BLaER1 treated with 17β-estradiol and CSF1 and Interleukin-3, amounts not matched to agents 10 nM and 100 nM (cell line): ENCODE data around the gene PELI2.
A peak's percentile ranks its signal among the peaks of the same experiment; 100 is the strongest.

Experiments used
- H3K27ac ChIP-seq, 11 experiments: shearing (Covaris generic); formaldehyde crosslinking; 2 replicates each; pipeline ENCODE4 v1.8.1; 2022
- H3K27me3 ChIP-seq, 11 experiments: shearing (Covaris generic); formaldehyde crosslinking; 2 replicates each; pipeline ENCODE4 v1.8.1; 2022
- H3K36me3 ChIP-seq, 11 experiments: shearing (Covaris generic); formaldehyde crosslinking; 2 replicates each; pipeline ENCODE4 v1.8.1; 2022
- H3K4me1 ChIP-seq, 10 experiments: shearing (Covaris generic); formaldehyde crosslinking; 2 replicates each; pipeline ENCODE4 v1.8.1; 2022
- H3K4me2 ChIP-seq, 11 experiments: shearing (Covaris generic); formaldehyde crosslinking; 2 replicates each; pipeline ENCODE4 v1.8.1; 2022
- H3K4me3 ChIP-seq, 10 experiments: shearing (Covaris generic); formaldehyde crosslinking; 2 replicates each; pipeline ENCODE4 v1.8.1; 2022
- H3K9ac ChIP-seq, 11 experiments: shearing (Covaris generic); formaldehyde crosslinking; 2 replicates each; pipeline ENCODE4 v1.8.1; 2022
- H3K9me3 ChIP-seq, 11 experiments: shearing (Covaris generic); formaldehyde crosslinking; replicated peaks in 1 of 11; 2 replicates each; pipeline ENCODE4 v1.8.1; 2022
- H4K20me1 ChIP-seq, 11 experiments: shearing (Covaris generic); formaldehyde crosslinking; 2 replicates each; pipeline ENCODE4 v1.8.1; 2022
- Cebpa-rat ChIP-seq, 11 experiments: shearing (Covaris generic); IDR thresholded peaks; 2 replicates each; pipeline ENCODE4 v1.8.1; 2022

Gene PELI2

GRCh38 chr14:56175773-56176172 is 57.6 kb downstream of the PELI2 start:
- Histone ChIP-seq H4K20me1 (peaks cover 0 to 76% (median 26%) of the 10 kb centered on the region in 11 experiments; a peak in 12 of 22 replicates), H3K27ac (no peak overlapping the region), H3K4me1 (peaks cover 35 to 66% (median 53%) of the 10 kb centered on the region in 10 experiments), H3K4me3 (no peak overlapping the region), H3K36me3 (peaks cover 7 to 76% (median 42%) of the 10 kb centered on the region in 11 experiments; a peak in 21 of 22 replicates), H3K4me2 (no peak overlapping the region; a peak in 2 of 22 replicates), H3K9me3 (peaks cover 10 to 50% (median 32%) of the 10 kb centered on the region in 11 experiments; a peak in 19 of 22 replicates), H3K9ac (no peak overlapping the region), H3K27me3 (no peaks in the 10 kb centered on the region)
- TF ChIP-seq Cebpa-rat (IDR thresholded peaks at IDR 0.05) = no peak

- no peaks in the 10 kb centered on the region for H3K27me3 ChIP-seq
- no peak overlapping the region for H3K27ac ChIP-seq
- no peak overlapping the region; a peak in 2 of 22 replicates for H3K4me2 ChIP-seq
- peaks cover 10 to 42% (median 26%) of the 10 kb centered on the region in 11 experiments; a peak in 19 of 22 replicates for H3K9me3 ChIP-seq
- H3K4me3 ChIP-seq = no peak overlapping the region
- peaks cover 29 to 70% (median 48%) of the 10 kb centered on the region in 10 experiments for H3K4me1 ChIP-seq
- TF ChIP-seq Cebpa-rat (IDR thresholded peaks at IDR 0.05) = no peak
- H4K20me1 ChIP-seq = peaks cover 0 to 69% (median 19%) of the 10 kb centered on the region in 11 experiments; a peak in 12 of 22 replicates
- H3K36me3 ChIP-seq = peaks cover 7 to 76% (median 50%) of the 10 kb centered on the region in 11 experiments; a peak in 21 of 22 replicates
- H3K9ac ChIP-seq = no peak overlapping the region
These were observed 58.3 kb downstream of the PELI2 start for GRCh38 chr14:56176530-56176929.

- Histone ChIP-seq H3K36me3 (peaks cover 7 to 76% (median 51%) of the 10 kb centered on the region in 11 experiments), H3K4me1 (peaks cover 24 to 65% (median 43%) of the 10 kb centered on the region in 10 experiments), H3K4me3 (no peak overlapping the region), H3K27me3 (no peaks in the 10 kb centered on the region), H3K9me3 (peaks cover 10 to 37% (median 24%) of the 10 kb centered on the region in 11 experiments; a peak in 19 of 22 replicates), H3K4me2 (no peak overlapping the region; a peak in 1 of 22 replicates), H3K27ac (no peak overlapping the region), H4K20me1 (peaks cover 0 to 68% (median 19%) of the 10 kb centered on the region in 11 experiments; a peak in 12 of 22 replicates), H3K9ac (no peak overlapping the region)
- TF ChIP-seq Cebpa-rat (IDR thresholded peaks at IDR 0.05) = no peak
These were observed 58.8 kb downstream of the PELI2 start for GRCh38 chr14:56177036-56177435.

- Histone ChIP-seq H3K27ac (peak overlapping the region in 1 of 11 experiments; percentile 34; a peak in 1 of 22 replicates), H3K36me3 (peaks cover 12 to 63% (median 45%) of the 10 kb centered on the region in 11 experiments; a peak in 21 of 22 replicates), H3K9ac (no peak overlapping the region), H3K27me3 (no peaks in the 10 kb centered on the region), H3K4me1 (peaks cover 7 to 42% (median 23%) of the 10 kb centered on the region in 10 experiments; a peak in 19 of 20 replicates), H3K4me3 (no peak overlapping the region), H4K20me1 (peaks cover 0 to 35% (median 8%) of the 10 kb centered on the region in 11 experiments; a peak in 12 of 22 replicates), H3K4me2 (peak overlapping the region in 7 of 11 experiments; percentile 2 to 65 (median 26); a peak in 6 of 22 replicates), H3K9me3 (peaks cover 0 to 11% (median 4%) of the 10 kb centered on the region in 11 experiments; a peak in 9 of 22 replicates)
- TF ChIP-seq Cebpa-rat (IDR thresholded peaks at IDR 0.05) = no peak
These were observed 62.7 kb downstream of the PELI2 start for GRCh38 chr14:56180754-56181542.

- Histone ChIP-seq H3K36me3 (peaks cover 12 to 62% (median 42%) of the 10 kb centered on the region in 11 experiments; a peak in 21 of 22 replicates), H3K4me1 (peaks cover 7 to 42% (median 18%) of the 10 kb centered on the region in 10 experiments; a peak in 19 of 20 replicates)
These were observed 63.5 kb downstream of the PELI2 start for GRCh38 chr14:56181681-56182085.

GRCh38 chr14:56182410-56182809 is 64.2 kb downstream of the PELI2 start:
- H4K20me1 ChIP-seq = peaks cover 0 to 33% (median 4%) of the 10 kb centered on the region in 11 experiments; a peak in 7 of 22 replicates
- H3K27me3 ChIP-seq = no peaks in the 10 kb centered on the region
- H3K9me3 ChIP-seq = peaks cover 0 to 11% (median 4%) of the 10 kb centered on the region in 11 experiments; a peak in 9 of 22 replicates
- peaks cover 12 to 68% (median 49%) of the 10 kb centered on the region in 11 experiments; a peak in 21 of 22 replicates for H3K36me3 ChIP-seq
- H3K4me1 ChIP-seq = peaks cover 7 to 39% (median 18%) of the 10 kb centered on the region in 10 experiments; a peak in 19 of 20 replicates
- no peak overlapping the region for H3K9ac ChIP-seq
- H3K4me2 ChIP-seq = no peak overlapping the region
- H3K27ac ChIP-seq = no peak overlapping the region
- TF ChIP-seq Cebpa-rat (IDR thresholded peaks at IDR 0.05) = no peak
- no peak overlapping the region for H3K4me3 ChIP-seq

More at GRCh38 chr14:56181681-56182085, 63.5 kb downstream of the PELI2 start:
- Histone ChIP-seq H4K20me1 (peaks cover 0 to 34% (median 7%) of the 10 kb centered on the region in 11 experiments; a peak in 8 of 22 replicates), H3K4me3 (no peak overlapping the region), H3K27me3 (no peaks in the 10 kb centered on the region), H3K9me3 (peaks cover 0 to 11% (median 4%) of the 10 kb centered on the region in 11 experiments; a peak in 9 of 22 replicates), H3K27ac (no peak overlapping the region), H3K4me2 (no peak overlapping the region), H3K9ac (no peak overlapping the region)
- TF ChIP-seq Cebpa-rat (IDR thresholded peaks at IDR 0.05) = no peak

GRCh38 chr14:56183631-56184157 is 65.5 kb downstream of the PELI2 start:
- H4K20me1 ChIP-seq = peaks cover 0 to 30% (median 0%) of the 10 kb centered on the region in 11 experiments; a peak in 5 of 22 replicates
- TF ChIP-seq Cebpa-rat (IDR thresholded peaks at IDR 0.05) = 0 out of 22 replicates have a peak, but pooled peaks of 1 of the 11 experiments have one; percentile 17
- peaks cover 0 to 7% (median 0%) of the 10 kb centered on the region in 11 experiments; a peak in 7 of 22 replicates for H3K9me3 ChIP-seq
- peaks cover 3 to 28% (median 15%) of the 10 kb centered on the region in 10 experiments; a peak in 18 of 20 replicates for H3K4me1 ChIP-seq
- H3K4me2 ChIP-seq = no peak overlapping the region
- H3K9ac ChIP-seq = no peak overlapping the region
- H3K4me3 ChIP-seq = no peak overlapping the region
- H3K36me3 ChIP-seq = peaks cover 7 to 68% (median 50%) of the 10 kb centered on the region in 11 experiments; a peak in 21 of 22 replicates
- no peaks in the 10 kb centered on the region for H3K27me3 ChIP-seq
- no peak overlapping the region for H3K27ac ChIP-seq

GRCh38 chr14:56185992-56186391 is 67.8 kb downstream of the PELI2 start:
- H3K36me3 ChIP-seq = peaks cover 5 to 59% (median 40%) of the 10 kb centered on the region in 11 experiments; a peak in 21 of 22 replicates
- peak overlapping the region in 1 of 11 experiments; percentile 23; a peak in 1 of 22 replicates for H3K4me2 ChIP-seq
- H3K9me3 ChIP-seq = peaks cover 0 to 5% (median 0%) of the 10 kb centered on the region in 11 experiments; a peak in 6 of 22 replicates
- H3K27ac ChIP-seq = no peak overlapping the region
- H3K4me1 ChIP-seq = peaks cover 0 to 17% (median 6%) of the 10 kb centered on the region in 10 experiments; a peak in 7 of 20 replicates
- no peaks in the 10 kb centered on the region for H3K27me3 ChIP-seq
- no peak overlapping the region for H3K4me3 ChIP-seq
- no peak overlapping the region for H3K9ac ChIP-seq
- TF ChIP-seq Cebpa-rat (IDR thresholded peaks at IDR 0.05) = no peak
- H4K20me1 ChIP-seq = peaks cover 0 to 38% (median 0%) of the 10 kb centered on the region in 11 experiments; a peak in 5 of 22 replicates
